Amygdala (tissue), 56 donors: ENCODE data around the gene RPLP2.

ENCODE experiments used
- DNase-seq, 56 donors: peaks; one replicate each; lab custom pipeline; 2025; lab: John Stamatoyannopoulos, UW

RPLP2 gene

GRCh38 chr11:809287-810039 lies at the start of gene RPLP2:
Gene RPLP2 (plus strand): TSS chr11:809967. CDS start chr11:810235, 268 bp downstream.
- DNase-seq: peak; percentile 83 to 100 (median 97)

GRCh38 chr11:760236-760635 lies 49.5 kb upstream of the RPLP2 start:
- no peak for DNase-seq

- no peak for DNase-seq
Measured at GRCh38 chr11:761526-762108, 48.1 kb upstream of the RPLP2 start.

- peak in 35 of 56 donors; percentile 14 to 75 (median 50) for DNase-seq
Measured at GRCh38 chr11:762421-763072, 47.2 kb upstream of the RPLP2 start.

GRCh38 chr11:763073-763463 lies 46.7 kb upstream of the RPLP2 start:
- no peak for DNase-seq

GRCh38 chr11:763549-764321 lies 46.0 kb upstream of the RPLP2 start:
- DNase-seq: no peak

- DNase-seq: peak in 1 of 56 donors; percentile 27
Measured at GRCh38 chr11:764322-765024, 45.3 kb upstream of the RPLP2 start.

GRCh38 chr11:765025-765801 lies 44.6 kb upstream of the RPLP2 start:
- DNase-seq: peak in 31 of 56 donors; percentile 17 to 80 (median 46)

- no peak for DNase-seq
Measured at GRCh38 chr11:765802-766091, 44.0 kb upstream of the RPLP2 start.

GRCh38 chr11:766106-766935 lies 43.4 kb upstream of the RPLP2 start:
- DNase-seq: no peak

- DNase-seq: no peak
Measured at GRCh38 chr11:766936-767210, 42.9 kb upstream of the RPLP2 start.

- DNase-seq: peak in 1 of 56 donors; percentile 31
Measured at GRCh38 chr11:767238-767637, 42.5 kb upstream of the RPLP2 start.

GRCh38 chr11:769887-770641 lies 39.7 kb upstream of the RPLP2 start:
- DNase-seq: no peak

- DNase-seq: no peak
Measured at GRCh38 chr11:770642-771616, 38.8 kb upstream of the RPLP2 start.

- no peak for DNase-seq
Measured at GRCh38 chr11:771617-772204, 38.1 kb upstream of the RPLP2 start.
